Stomach (tissue), 9 donors: ENCODE results near the gene GSE1. TPM values are rescaled to one million over a fixed set of nuclear protein-coding genes. Genes with fewer than 3 reads are reported as not detected.

Experiments
- DNase-seq, 2 donors: peaks; one replicate each; pipeline versions ENCODE4 v3.0.0 to v3.0.0-alpha.2; 2013 to 2019
- H3K27ac ChIP-seq, 5 donors: fragments of 200-600 bp in 4 of 5; sonication (generic) in 4 of 5; one replicate each; pipeline ENCODE4 v1.5.1; 2013 to 2019; ENCODE audit warnings: mild to moderate bottlenecking in 1 of 5, moderate library complexity in 1 of 5
- H3K27me3 ChIP-seq, 3 donors: fragments of 200-600 bp; sonication (generic); one replicate each; pipeline ENCODE4 v1.5.1; 2017 to 2019; ENCODE audit warnings: mixed run types in 1 of 3
- H3K36me3 ChIP-seq, 4 donors: fragments of 200-600 bp; sonication (generic); 1 replicate in 3 of 4; 2 replicates in 1 of 4; pipeline ENCODE4 v1.5.1; 2016 to 2019
- H3K4me1 ChIP-seq, 4 donors: fragments of 200-600 bp; sonication (generic); one replicate each; pipeline ENCODE4 v1.5.1; 2016 to 2019
- H3K4me3 ChIP-seq, 4 donors: fragments of 200-600 bp; sonication (generic) in 3 of 4; one replicate each; pipeline ENCODE4 v1.5.1; 2016 to 2019; ENCODE audit warnings: mild to moderate bottlenecking in 1 of 4
- H3K9me3 ChIP-seq, 4 donors: fragments of 200-600 bp; sonication (generic); one replicate each; pipeline ENCODE4 v1.5.1; 2016 to 2019
- EP300 ChIP-seq: sonication (generic); formaldehyde crosslinking; IDR thresholded peaks from one replicate; pipeline ENCODE4 v1.6.1; 2017; ENCODE audit warnings: antibody characterized with exemption
- POLR2A ChIP-seq, 4 donors: fragments of 450-650 bp; IDR thresholded peaks; one replicate each; pipeline ENCODE4 v1.6.1; 2016; ENCODE audit warnings: antibody characterized with exemption in 4 of 4, control low read depth in 2 of 4, mild to moderate bottlenecking in 1 of 4, moderate library complexity in 1 of 4
- POLR2AphosphoS5 ChIP-seq, 3 donors: sonication (generic); formaldehyde crosslinking; IDR thresholded peaks; one replicate each; pipeline ENCODE4 v1.6.1; 2016; ENCODE audit warnings: antibody characterized with exemption in 3 of 3
- WGBS, 5 donors: extraction: QIAGEN DNeasy Blood & Tissue Kit in 3 of 5; methylation state at CpG; one replicate each; pipeline versions ENCODE4 v1.1.5 to v1.1.7; 2013 to 2018; 5-methylcytosine and 5-hydroxymethylcytosine counted together
- intact Hi-C: fragments of 100-400 bp; cut with DNase I; formaldehyde crosslinking; loops from one replicate; pipeline ENCODE4 v1.15.1; 2023; ENCODE audit warnings: low total_unique reads
- polyA plus RNA-seq, 3 donors: library from polyadenylated mRNA; stranded (reverse); fragments of 200-250 nt; gene quantifications; one replicate each; pipeline ENCODE4 v1.2.3, GENCODE V29; 2013
- total RNA-seq, 5 donors: library from RNA; depleted of rRNA; stranded (reverse); fragments of >200 nt; gene quantifications; one replicate each; pipeline versions ENCODE4 v1.1.0 to v1.2.3, GENCODE V29; 2014 to 2016
- TF ChIP-seq, protein P1 (sequence below), 7 experiments: fragments of 450-650 bp in 4 of 7; fragments of 200-600 bp in 3 of 7; sonication (generic) in 3 of 7; IDR thresholded peaks; one replicate each; pipeline ENCODE4 v1.5.1; 2016 to 2019; ENCODE audit warnings: antibody characterized with exemption in 7 of 7, control low read depth in 2 of 7, mild to moderate bottlenecking in 1 of 7
- donor health status: healthy with polysubstance abuse.
- donor health status: Bipolar disorder and iron deficiency.
- donor health status: healthy.

Gene GSE1
- total and polyA plus RNA-seq, 8 donors: 11.8 to 294 (median 93.0) TPM

- H3K27me3 ChIP-seq: no peaks in the 10 kb centered on the region
- peak overlapping the region; percentile 93 to 98 (median 97) for H3K27ac ChIP-seq
- peaks cover 71 to 100% (median 92%) of the 10 kb centered on the region in 4 donors for H3K4me1 ChIP-seq
- no peaks in the 10 kb centered on the region for H3K9me3 ChIP-seq
- TF ChIP-seq POLR2A (IDR thresholded peaks at IDR 0.05): no peak
- no peak for TF ChIP-seq POLR2AphosphoS5 (IDR thresholded peaks at IDR 0.05)
- no peak for TF ChIP-seq EP300
- TF ChIP-seq, protein P1, sequence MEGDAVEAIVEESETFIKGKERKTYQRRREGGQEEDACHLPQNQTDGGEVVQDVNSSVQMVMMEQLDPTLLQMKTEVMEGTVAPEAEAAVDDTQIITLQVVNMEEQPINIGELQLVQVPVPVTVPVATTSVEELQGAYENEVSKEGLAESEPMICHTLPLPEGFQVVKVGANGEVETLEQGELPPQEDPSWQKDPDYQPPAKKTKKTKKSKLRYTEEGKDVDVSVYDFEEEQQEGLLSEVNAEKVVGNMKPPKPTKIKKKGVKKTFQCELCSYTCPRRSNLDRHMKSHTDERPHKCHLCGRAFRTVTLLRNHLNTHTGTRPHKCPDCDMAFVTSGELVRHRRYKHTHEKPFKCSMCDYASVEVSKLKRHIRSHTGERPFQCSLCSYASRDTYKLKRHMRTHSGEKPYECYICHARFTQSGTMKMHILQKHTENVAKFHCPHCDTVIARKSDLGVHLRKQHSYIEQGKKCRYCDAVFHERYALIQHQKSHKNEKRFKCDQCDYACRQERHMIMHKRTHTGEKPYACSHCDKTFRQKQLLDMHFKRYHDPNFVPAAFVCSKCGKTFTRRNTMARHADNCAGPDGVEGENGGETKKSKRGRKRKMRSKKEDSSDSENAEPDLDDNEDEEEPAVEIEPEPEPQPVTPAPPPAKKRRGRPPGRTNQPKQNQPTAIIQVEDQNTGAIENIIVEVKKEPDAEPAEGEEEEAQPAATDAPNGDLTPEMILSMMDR (IDR thresholded peaks at IDR 0.05): no peak
- H3K4me3 ChIP-seq: peak overlapping the region; percentile 58 to 78 (median 64)
- intact Hi-C loops: no loop called here
- DNase-seq: peak; percentile 55 to 87
- 0 to 2% (median 1%) methylated on average over 23 to 65 of the region's 67 CpGs for WGBS, 5 donors
- peaks cover 0 to 7% (median 0%) of the 10 kb centered on the region in 4 donors for H3K36me3 ChIP-seq
These were observed 649 bp downstream of the GSE1 start for GRCh38 chr16:85613604-85614337.

- Histone ChIP-seq H3K27ac (peak overlapping the region; percentile 93 to 98 (median 97)), H3K4me3 (peak overlapping the region; percentile 58 to 78 (median 64)), H3K4me1 (peaks cover 74 to 100% (median 93%) of the 10 kb centered on the region in 4 donors), H3K36me3 (peaks cover 0 to 7% (median 0%) of the 10 kb centered on the region in 4 donors), H3K27me3 (no peaks in the 10 kb centered on the region), H3K9me3 (no peaks in the 10 kb centered on the region)
- TF ChIP-seq POLR2AphosphoS5 (IDR thresholded peaks at IDR 0.05) (no peak), POLR2A (IDR thresholded peaks at IDR 0.05) (no peak), EP300 (no peak)
- intact Hi-C loops: no loop called here
- peak in 1 of 2 donors; percentile 71 for DNase-seq
- WGBS, 5 donors: 19 to 41% (median 24%) methylated on average over 30 to 41 of the region's 41 CpGs
These were observed 1.4 kb downstream of the GSE1 start for GRCh38 chr16:85614338-85615013.

DNA sequence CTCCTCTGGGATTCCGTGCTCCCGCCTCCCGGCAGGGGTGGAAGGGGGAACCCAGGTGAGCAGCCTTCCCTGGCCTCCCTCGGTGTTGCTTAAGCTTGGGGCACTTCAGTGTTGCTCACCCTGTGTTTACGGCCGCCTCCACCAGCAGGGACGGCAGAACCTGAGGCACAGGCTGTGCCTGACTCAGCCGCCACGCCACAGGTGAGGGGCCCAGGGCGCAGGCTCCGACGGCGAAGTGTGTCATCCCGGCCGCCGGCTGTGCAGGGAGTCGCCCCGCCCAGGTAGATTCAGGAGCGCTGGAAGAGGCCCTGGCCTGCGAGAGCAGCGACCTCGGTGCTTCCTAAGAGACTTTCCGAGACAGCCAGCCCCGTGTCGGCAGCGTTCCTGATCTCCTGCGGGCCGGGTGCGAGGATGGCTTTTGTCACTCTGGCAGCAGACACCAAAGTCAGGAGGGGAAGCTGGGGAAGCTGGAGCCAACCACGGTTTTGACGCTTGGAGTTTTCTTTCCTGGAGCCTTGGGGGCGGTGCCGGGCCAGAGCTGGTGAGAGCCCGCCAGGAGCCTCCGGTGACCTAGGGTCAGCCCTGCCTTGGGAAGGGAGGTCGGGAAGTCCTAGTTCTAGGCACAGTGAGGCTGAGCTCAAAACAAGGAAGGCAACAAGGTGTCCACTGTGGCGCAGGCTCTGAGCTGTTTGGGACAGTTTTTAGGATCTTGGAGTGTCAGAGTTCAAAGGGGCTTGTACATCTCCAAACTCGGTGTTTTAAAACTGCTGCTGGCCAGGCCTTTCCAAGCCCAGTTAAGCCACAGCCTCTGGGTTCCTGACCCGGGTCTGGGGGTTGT is 2.1 kb downstream of the GSE1 start:
- H3K4me3 ChIP-seq: peak overlapping the region; percentile 58 to 78 (median 64)
- no peaks in the 10 kb centered on the region for H3K9me3 ChIP-seq
- peaks cover 74 to 100% (median 95%) of the 10 kb centered on the region in 4 donors for H3K4me1 ChIP-seq
- DNase-seq: peak; percentile 91 to 94
- TF ChIP-seq, protein P1 (IDR thresholded peaks at IDR 0.05): no peak
- peak in 1 of 4 donors; percentile 47 for TF ChIP-seq POLR2A (IDR thresholded peaks at IDR 0.05)
- peak in 2 of 3 donors; percentile 90 to 94 for TF ChIP-seq POLR2AphosphoS5 (IDR thresholded peaks at IDR 0.05)
- peaks cover 0 to 7% (median 0%) of the 10 kb centered on the region in 4 donors for H3K36me3 ChIP-seq
- intact Hi-C loops: no loop called here
- peak overlapping the region; percentile 93 to 98 (median 97) for H3K27ac ChIP-seq
- no peaks in the 10 kb centered on the region for H3K27me3 ChIP-seq
- WGBS, 5 donors: 17 to 36% (median 25%) methylated on average over 13 to 39 of the region's 39 CpGs

DNA sequence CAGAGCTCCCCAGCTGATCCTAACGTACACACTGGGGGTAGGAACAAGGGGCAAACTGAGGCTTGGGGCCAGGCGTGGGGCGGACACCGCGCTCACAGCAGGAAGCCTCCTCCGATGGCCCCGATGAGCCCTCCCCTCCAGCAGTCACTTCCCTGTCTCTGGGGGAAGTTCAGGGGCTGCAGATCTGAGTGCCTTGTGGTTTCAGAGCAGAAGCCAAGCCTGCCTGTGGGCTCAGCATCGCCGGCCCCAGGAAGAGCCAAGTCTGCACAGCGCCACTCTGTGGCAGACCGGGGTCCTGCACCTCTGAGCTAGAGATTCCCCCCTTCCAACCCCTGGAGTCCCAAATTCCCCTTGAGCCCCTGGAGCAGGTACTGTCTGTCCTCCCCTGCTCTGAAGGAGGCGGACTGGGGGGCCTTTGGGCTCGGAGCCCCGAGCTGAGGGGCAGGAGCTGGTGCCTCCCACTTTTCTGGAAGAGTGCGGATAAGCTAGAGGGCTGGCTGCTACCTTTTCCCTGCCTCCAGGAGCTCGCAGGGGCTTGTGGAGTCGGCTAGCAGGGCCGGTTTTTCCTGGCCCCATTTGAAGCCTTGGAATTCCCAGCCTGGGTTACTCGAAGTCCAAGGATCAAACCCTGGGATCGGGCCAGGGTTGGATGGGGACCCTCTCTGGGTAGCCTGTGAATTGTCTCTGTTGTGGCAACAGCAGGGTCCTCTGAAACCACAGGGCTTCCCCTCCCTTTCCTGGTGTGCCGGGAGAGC is 2.9 kb downstream of the GSE1 start:
- Histone ChIP-seq H3K36me3 (peaks cover 0 to 11% (median 0%) of the 10 kb centered on the region in 4 donors), H3K9me3 (no peaks in the 10 kb centered on the region), H3K27ac (peak overlapping the region; percentile 93 to 98 (median 97)), H3K27me3 (no peaks in the 10 kb centered on the region), H3K4me3 (peak overlapping the region; percentile 58 to 78 (median 64)), H3K4me1 (peaks cover 72 to 100% (median 95%) of the 10 kb centered on the region in 4 donors)
- peak; percentile 79 to 93 for DNase-seq
- WGBS, 5 donors: 19 to 44% (median 35%) methylated on average over 11 to 21 of the region's 21 CpGs
- TF ChIP-seq POLR2AphosphoS5 (IDR thresholded peaks at IDR 0.05): peak in 1 of 3 donors; percentile 22
- TF ChIP-seq, protein P1 (IDR thresholded peaks at IDR 0.05): peak in 6 of 7 experiments; percentile 13 to 89 (median 84)
- no peak for TF ChIP-seq POLR2A (IDR thresholded peaks at IDR 0.05)
- TF ChIP-seq EP300: no peak
- intact Hi-C loops: no loop called here
